GM18873 (cell line): ENCODE results near the gene APOA1.

ENCODE experiments used
- ATAC-seq: cut with Tn5 transposase; IDR thresholded peaks from one replicate; pipeline ENCODE4 v1.9.1; 2021; ENCODE audit warnings: mild to moderate bottlenecking, moderate library complexity, moderate number of reproducible peaks; ENCODE audit not compliant: unreplicated experiment, low FRiP score

APOA1 gene

GRCh38 chr11:116792144-116792868 is 45.1 kb downstream of the APOA1 start:
- ATAC-seq: no peak

GRCh38 chr11:116791813-116792143 is 45.6 kb downstream of the APOA1 start, which contains the start of gene APOA5:
Gene APOA5 (minus strand): TSS chr11:116791879. CDS start chr11:116791860, 19 bp downstream.
- no peak for ATAC-seq

GRCh38 chr11:116791002-116791812 is 46.2 kb downstream of the APOA1 start:
- ATAC-seq: no peak

GRCh38 chr11:116790167-116791001 is 47.0 kb downstream of the APOA1 start:
- no peak for ATAC-seq

- no peak for ATAC-seq
Measured at GRCh38 chr11:116788975-116789374, 48.4 kb downstream of the APOA1 start.

GRCh38 chr11:116788534-116788933 is 48.9 kb downstream of the APOA1 start:
- no peak for ATAC-seq

GRCh38 chr11:116787786-116788486 is 49.5 kb downstream of the APOA1 start, which contains the start of gene ZPR1:
Gene ZPR1 (minus strand): TSS chr11:116788023. CDS start chr11:116787990, 33 bp downstream.
- ATAC-seq: no peak

- ATAC-seq: no peak
Measured at GRCh38 chr11:116787436-116787785, 50.0 kb downstream of the APOA1 start.

GRCh38 chr11:116786966-116787365 is 50.5 kb downstream of the APOA1 start:
- no peak for ATAC-seq

GRCh38 chr11:116786326-116786725 is 51.1 kb downstream of the APOA1 start:
- ATAC-seq: no peak
